H9 (cell line): ENCODE data around the gene ST14. TPM values are rescaled to one million over a fixed set of nuclear protein-coding genes. Genes with fewer than 3 reads are reported as not detected.

ENCODE experiments used
- DNase-seq: peaks from one replicate; pipeline ENCODE4 v3.0.0-alpha.2; 2017
- H2AFZ ChIP-seq: one replicate; pipeline ENCODE4 v1.6.1; 2013; ENCODE audit warnings: mild to moderate bottlenecking, low read length, control low read depth, moderate library complexity
- H2AK5ac ChIP-seq: 2 replicates; pipeline ENCODE4 v1.6.1; 2013; ENCODE audit warnings: low read length, control low read depth, mixed read lengths; ENCODE audit not compliant: insufficient read length
- H2BK120ac ChIP-seq: one replicate; pipeline ENCODE4 v1.6.1; 2013; ENCODE audit warnings: low read depth, mild to moderate bottlenecking, low read length, control low read depth, inconsistent platforms; ENCODE audit not compliant: poor library complexity, severe bottlenecking
- H2BK12ac ChIP-seq: 2 replicates; pipeline ENCODE4 v1.6.1; 2013; ENCODE audit warnings: low read length, control low read depth, mixed read lengths, low read depth; ENCODE audit not compliant: insufficient read length
- H2BK15ac ChIP-seq: 2 replicates; pipeline ENCODE4 v1.6.1; 2013; ENCODE audit warnings: low read depth, low read length, control low read depth
- H2BK20ac ChIP-seq: one replicate; pipeline ENCODE4 v1.6.1; 2013; ENCODE audit warnings: low read depth, mild to moderate bottlenecking, low read length, control low read depth, inconsistent platforms; ENCODE audit not compliant: poor library complexity, severe bottlenecking
- H2BK5ac ChIP-seq: 2 replicates; pipeline ENCODE4 v1.6.1; 2013; ENCODE audit warnings: low read length, control low read depth, mixed read lengths; ENCODE audit not compliant: insufficient read length
- H3K14ac ChIP-seq: 2 replicates; pipeline ENCODE4 v1.6.1; 2013; ENCODE audit warnings: low read length, control low read depth; ENCODE audit not compliant: insufficient read depth
- H3K18ac ChIP-seq: 2 replicates; pipeline ENCODE4 v1.6.1; 2013; ENCODE audit warnings: low read depth, mild to moderate bottlenecking, mixed read lengths, low read length, control low read depth; ENCODE audit not compliant: insufficient read length
- H3K23ac ChIP-seq: 2 replicates; pipeline ENCODE4 v1.6.1; 2013; ENCODE audit warnings: low read length, control low read depth, mixed read lengths, low read depth; ENCODE audit not compliant: insufficient read length
- H3K23me2 ChIP-seq: 2 replicates; pipeline ENCODE4 v1.6.1; 2013; ENCODE audit warnings: low read depth, mild to moderate bottlenecking, mixed read lengths, low read length, control low read depth; ENCODE audit not compliant: insufficient read length, poor library complexity, severe bottlenecking
- H3K27ac ChIP-seq: 2 replicates; pipeline ENCODE4 v1.5.1; 2013; ENCODE audit warnings: low read length, control low read depth, mixed read lengths, low read depth; ENCODE audit not compliant: insufficient read length
- H3K27me3 ChIP-seq: 2 replicates; pipeline ENCODE4 v1.6.1; 2013; ENCODE audit warnings: low read length, control low read depth, inconsistent platforms; ENCODE audit not compliant: insufficient read depth
- H3K4ac ChIP-seq: 2 replicates; pipeline ENCODE4 v1.6.1; 2013; ENCODE audit warnings: low read depth, mild to moderate bottlenecking, control low read depth, inconsistent platforms, low read length, moderate library complexity
- H3K4me1 ChIP-seq: 2 replicates; pipeline ENCODE4 v1.6.1; 2013; ENCODE audit warnings: low read length, control low read depth, inconsistent platforms; ENCODE audit not compliant: insufficient read depth
- H3K4me2 ChIP-seq: 2 replicates; pipeline ENCODE4 v1.6.1; 2013; ENCODE audit warnings: low read length, control low read depth, mixed read lengths; ENCODE audit not compliant: insufficient read length, insufficient read depth
- H3K56ac ChIP-seq: 2 replicates; pipeline ENCODE4 v1.6.1; 2013; ENCODE audit warnings: low read depth, mild to moderate bottlenecking, mixed read lengths, low read length, control low read depth; ENCODE audit not compliant: insufficient read length
- H3K79me1 ChIP-seq: 2 replicates; pipeline ENCODE4 v1.6.1; 2013; ENCODE audit warnings: low read depth, mild to moderate bottlenecking, moderate library complexity, low read length, control low read depth, inconsistent platforms; ENCODE audit not compliant: insufficient read depth, poor library complexity, severe bottlenecking
- H3K79me2 ChIP-seq: 2 replicates; pipeline ENCODE4 v1.6.1; 2013; ENCODE audit warnings: low read length, control low read depth, inconsistent platforms; ENCODE audit not compliant: insufficient read depth
- H3K9ac ChIP-seq: 2 replicates; pipeline ENCODE4 v1.6.1; 2013; ENCODE audit warnings: low read length, control low read depth, mixed read lengths; ENCODE audit not compliant: insufficient read length; ENCODE audit errors: extremely low read depth
- H3K9me3 ChIP-seq: one replicate; pipeline ENCODE4 v1.6.1; 2013; ENCODE audit warnings: low read depth, low read length, inconsistent platforms; ENCODE audit not compliant: control insufficient read depth
- H3T11ph ChIP-seq: one replicate; pipeline ENCODE4 v1.6.1; 2013; ENCODE audit warnings: mild to moderate bottlenecking, low read length, control low read depth, inconsistent platforms
- H4K20me1 ChIP-seq: one replicate; pipeline ENCODE4 v1.6.1; 2013; ENCODE audit not compliant: control insufficient read depth, insufficient read length, insufficient read depth
- H4K5ac ChIP-seq: 2 replicates; pipeline ENCODE4 v1.6.1; 2013; ENCODE audit warnings: low read depth, mild to moderate bottlenecking, mixed read lengths, low read length, control low read depth; ENCODE audit not compliant: insufficient read length
- H4K8ac ChIP-seq: replicated peaks from 2 replicates; pipeline ENCODE4 v1.6.1; 2013; ENCODE audit warnings: low read length, control low read depth, mixed read lengths, low read depth; ENCODE audit not compliant: insufficient read length
- H4K91ac ChIP-seq: 2 replicates; pipeline ENCODE4 v1.6.1; 2013; ENCODE audit warnings: low read depth, mild to moderate bottlenecking, moderate library complexity, mixed read lengths, low read length, control low read depth; ENCODE audit not compliant: insufficient read length
- H3K27ac Mint-ChIP-seq, 3 experiments: 2 replicates in 2 of 3; 3 replicates in 1 of 3; pipeline ENCODE4 v1.8.0; 2020 to 2021; ENCODE audit warnings: mixed read lengths in 3 of 3, mild to moderate bottlenecking in 1 of 3, moderate library complexity in 1 of 3
- H3K27me3 Mint-ChIP-seq: 2 replicates; pipeline ENCODE4 v1.8.0; 2021; ENCODE audit warnings: low read depth, mild to moderate bottlenecking, moderate library complexity, mixed read lengths
- H3K36me3 Mint-ChIP-seq, 3 experiments: 2 replicates in 2 of 3; 3 replicates in 1 of 3; pipeline ENCODE4 v1.8.0; 2020 to 2021; ENCODE audit warnings: low read depth in 3 of 3, mixed read lengths in 3 of 3; ENCODE audit not compliant: insufficient read depth in 1 of 3
- H3K4me1 Mint-ChIP-seq, 2 experiments: 2 replicates each; pipeline ENCODE4 v1.8.0; 2020; ENCODE audit warnings: mixed read lengths in 2 of 2
- H3K4me3 Mint-ChIP-seq, 2 experiments: 2 replicates in 1 of 2; 3 replicates in 1 of 2; pipeline ENCODE4 v1.8.0; 2020 to 2021; ENCODE audit warnings: mild to moderate bottlenecking in 2 of 2, mixed read lengths in 2 of 2, moderate library complexity in 1 of 2
- H3K9me3 Mint-ChIP-seq, 2 experiments: 2 replicates in 1 of 2; 3 replicates in 1 of 2; pipeline ENCODE4 v1.8.0; 2020; ENCODE audit warnings: mild to moderate bottlenecking in 2 of 2, mixed read lengths in 2 of 2, moderate library complexity in 1 of 2
- CTCF ChIP-seq: fragments of 200-600 bp; sonication (generic); conservative IDR thresholded peaks from 3 replicates; pipeline ENCODE4 v1.8.0; 2021; ENCODE audit warnings: antibody characterized with exemption, mild to moderate bottlenecking
- WGBS: extraction: QIAGEN DNeasy Blood & Tissue Kit; methylation state at CpG from one replicate; pipeline ENCODE4 v1.1.7; 2013; ENCODE audit warnings: missing lambda C conversion rate, low lambda C conversion rate, mixed read lengths; ENCODE audit not compliant: insufficient read length; ENCODE audit errors: extremely low coverage; 5-methylcytosine and 5-hydroxymethylcytosine counted together
- total RNA-seq: library from RNA; stranded (reverse); gene quantifications from 2 replicates; pipeline ENCODE4 v1.2.1, GENCODE V29; 2021

ST14 gene
- total RNA-seq, 1 experiment from 2014 or later = 22.4 TPM

- Histone ChIP-seq H4K5ac (no peak overlapping the region), H2BK20ac (no peak overlapping the region), H3K27me3 (peaks cover 16% of the 10 kb centered on the region; the same call in 1 of the 2 replicates), H3K4me2 (no peak overlapping the region), H3K9me3 (no peaks in the 10 kb centered on the region), H2BK12ac (no peak overlapping the region), H3T11ph (no peak overlapping the region), H3K27ac (no peak overlapping the region), H2AK5ac (no peak overlapping the region), H4K8ac (no peak overlapping the region), H3K23me2 (no peaks in the 10 kb centered on the region), H3K4ac (no peak overlapping the region), H2BK5ac (no peak overlapping the region), H2BK120ac (no peak overlapping the region), H3K9ac (no peak overlapping the region), H4K20me1 (no peaks in the 10 kb centered on the region), H2BK15ac (no peak overlapping the region), H3K23ac (no peak overlapping the region), H3K56ac (no peak overlapping the region), H3K18ac (no peak overlapping the region), H2AFZ (no peak overlapping the region), H3K79me2 (no peaks in the 10 kb centered on the region), H3K4me1 (no peaks in the 10 kb centered on the region), H4K91ac (no peak overlapping the region), H3K14ac (no peak overlapping the region), H3K79me1 (no peaks in the 10 kb centered on the region)
- H3K36me3 Mint-ChIP-seq = no peaks in the 10 kb centered on the region; a peak in 2 of 7 replicates
- no peaks in the 10 kb centered on the region; a peak in 1 of 5 replicates for H3K9me3 Mint-ChIP-seq
- peaks cover 81% of the 10 kb centered on the region for H3K27me3 Mint-ChIP-seq
- no peak for DNase-seq
- H3K27ac Mint-ChIP-seq = no peak overlapping the region
- no peak for TF ChIP-seq CTCF
- peaks cover 8 to 10% of the 10 kb centered on the region in 2 experiments for H3K4me1 Mint-ChIP-seq
- WGBS = no CpG with 5 or more reads among the region's 4 CpGs
- H3K4me3 Mint-ChIP-seq = no peak overlapping the region
Observed at GRCh38 chr11:130166457-130166784, 6.8 kb downstream of the ST14 start.
